Stimulated activated CD8-positive, alpha-beta memory T cell treated with anti-CD3 and anti-CD28 coated beads, Interleukin-2, amount 100 ng/mL, for 48 hours (primary cell): ENCODE measurements around the gene SORBS2.

Experiments
- DNase-seq, 2 donors: peaks; one replicate each; pipeline ENCODE4 v3.0.0-alpha.2; 2020; ENCODE audit warnings: low read depth in 2 of 2

The SORBS2 gene

DNA sequence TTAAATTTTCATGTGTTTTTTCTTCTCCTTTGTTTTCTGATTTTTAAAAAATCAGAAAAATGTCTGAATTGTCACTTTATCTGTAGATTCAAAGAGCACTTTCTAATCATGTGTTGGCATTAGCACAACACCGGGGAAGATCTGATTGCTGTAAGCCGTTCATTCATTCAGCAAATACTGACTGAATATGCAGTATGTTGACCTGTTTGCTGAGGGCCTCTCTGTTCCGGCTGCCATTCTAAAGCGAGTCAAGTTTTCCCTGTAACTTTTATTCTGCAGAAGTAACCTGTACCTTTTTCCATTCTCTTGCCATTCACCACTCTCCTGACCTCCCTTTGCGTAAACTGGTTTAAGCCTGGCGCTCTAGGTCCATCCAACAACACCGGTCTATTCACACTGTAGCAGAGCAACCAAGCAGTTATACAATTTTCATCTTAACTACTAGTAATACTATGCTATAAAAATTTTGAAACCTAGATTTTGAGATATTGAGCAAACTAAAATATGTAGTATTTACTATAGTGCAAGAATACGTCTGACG, 6.7 kb downstream of the SORBS2 start:
- no peak for DNase-seq

- no peak for DNase-seq
Measured at GRCh38 chr4:185803022-185803421, 9.0 kb downstream of the SORBS2 start.

DNA sequence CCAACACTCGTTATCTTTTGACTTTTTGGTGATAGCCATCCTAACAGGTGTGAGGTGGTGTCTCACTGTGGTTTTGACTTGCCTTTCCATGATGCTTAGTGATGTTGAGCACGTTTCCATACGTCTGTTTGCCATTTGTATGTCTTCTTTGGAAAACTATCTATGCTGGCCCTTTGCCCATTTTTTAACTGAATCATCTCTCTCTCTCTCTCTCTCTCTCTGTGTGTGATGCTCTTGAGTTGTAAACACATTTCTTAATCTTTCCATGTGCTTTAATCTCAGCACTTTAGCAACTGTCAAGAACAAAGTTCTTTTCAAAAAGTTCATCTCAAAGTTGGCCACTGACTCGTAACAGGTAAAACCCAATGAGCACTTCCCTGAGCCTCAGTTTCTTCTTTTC, 10.5 kb downstream of the SORBS2 start:
- DNase-seq, result no peak

GRCh38 chr4:185800266-185800945, 11.6 kb downstream of the SORBS2 start:
- DNase-seq, result no peak

GRCh38 chr4:185799442-185799841, 12.6 kb downstream of the SORBS2 start:
- no peak for DNase-seq

DNA sequence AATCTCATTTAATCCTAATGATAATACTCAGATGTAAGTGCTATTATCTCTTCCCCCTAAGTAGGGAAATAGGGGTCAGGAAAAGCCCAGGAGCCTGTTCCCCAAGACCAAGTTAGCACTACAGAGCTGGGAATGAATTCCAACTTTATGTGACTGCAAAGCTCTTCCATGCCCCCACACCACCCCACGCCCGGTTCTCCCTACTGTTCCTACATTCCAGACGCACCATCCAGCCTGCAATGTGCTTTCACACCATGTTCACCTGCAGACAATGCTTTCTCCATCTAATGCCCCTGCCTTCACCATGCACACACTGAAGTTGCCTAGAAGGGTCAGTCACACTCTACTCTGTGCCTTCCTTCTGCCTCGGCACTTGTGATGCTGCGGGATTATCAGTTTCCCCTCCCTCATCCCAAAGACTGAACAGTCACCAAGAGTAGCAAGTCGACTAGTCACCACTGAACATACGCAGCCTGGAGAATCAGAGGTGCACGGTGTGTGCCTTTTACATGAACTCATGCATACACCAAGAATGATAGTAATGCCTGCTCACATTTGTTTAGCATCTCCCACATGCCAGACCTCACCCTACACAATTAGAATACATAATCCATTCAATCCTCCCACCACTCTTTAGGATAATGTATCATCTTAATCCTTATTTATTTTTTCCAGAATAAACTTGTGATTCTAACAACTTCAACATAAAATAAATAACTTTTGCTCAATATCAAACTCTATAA, 14.2 kb downstream of the SORBS2 start:
- no peak for DNase-seq

GRCh38 chr4:185797018-185797417, 15.0 kb downstream of the SORBS2 start:
- no peak for DNase-seq

DNA sequence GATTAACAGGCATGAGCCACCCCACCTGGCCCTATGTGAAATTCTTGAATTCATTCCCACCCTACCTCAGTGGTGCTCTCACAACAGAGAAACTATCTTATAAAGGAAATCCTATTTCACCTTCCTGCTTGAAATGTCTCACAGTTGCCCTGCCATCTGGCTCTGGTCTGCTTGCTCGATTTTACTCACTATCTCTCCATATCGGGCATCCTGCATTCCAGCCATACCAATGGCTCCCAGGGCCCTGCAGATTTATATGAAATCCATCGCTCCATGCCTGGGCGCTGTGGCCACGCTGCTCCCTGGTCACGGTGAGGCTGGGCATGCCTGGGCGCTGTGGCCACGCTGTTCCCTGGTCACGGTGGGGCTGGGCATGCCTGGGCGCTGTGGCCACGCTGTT, 15.8 kb downstream of the SORBS2 start:
- DNase-seq, result no peak

- no peak for DNase-seq
Measured at GRCh38 chr4:185794637-185795036, 17.4 kb downstream of the SORBS2 start.

DNA sequence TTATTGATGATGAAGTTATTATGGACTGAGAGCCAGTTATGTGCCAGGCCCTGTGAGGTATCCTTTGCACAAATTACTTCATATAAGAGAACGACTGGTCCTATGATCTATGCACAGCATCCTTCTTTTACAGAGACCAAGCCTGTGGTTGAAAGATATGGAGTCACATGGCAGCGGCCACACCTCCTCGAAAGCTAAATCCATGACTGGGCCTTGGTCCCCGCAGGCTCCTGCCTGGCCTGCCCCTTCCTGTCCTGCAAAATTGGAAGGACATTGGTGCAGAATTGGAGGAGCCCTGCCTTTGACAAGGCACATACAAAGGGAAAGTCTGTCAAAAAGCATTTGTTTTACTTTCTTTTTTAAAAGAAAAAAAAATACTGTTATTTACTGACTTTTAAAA, 18.3 kb downstream of the SORBS2 start:
- no peak for DNase-seq

DNA sequence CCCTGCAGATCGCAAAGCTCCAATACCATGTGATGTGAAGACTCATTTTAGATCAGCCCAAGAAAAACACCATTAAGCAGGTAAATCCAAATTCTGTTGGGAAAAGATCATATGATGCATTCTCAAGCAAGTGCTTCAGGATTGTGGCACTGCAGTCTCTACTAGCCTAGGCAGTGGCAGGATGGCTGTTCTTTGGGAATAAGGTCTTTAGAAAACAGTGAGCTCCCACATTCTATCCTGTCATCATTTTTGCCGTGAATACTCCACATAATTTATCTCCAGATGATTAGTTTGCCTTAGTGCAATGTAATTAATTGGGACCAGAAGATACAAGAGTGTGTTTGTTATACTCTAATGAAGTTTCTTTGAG, 18.9 kb downstream of the SORBS2 start:
- DNase-seq, result no peak

- no peak for DNase-seq
Measured at GRCh38 chr4:185792384-185793115, 19.4 kb downstream of the SORBS2 start.

DNA sequence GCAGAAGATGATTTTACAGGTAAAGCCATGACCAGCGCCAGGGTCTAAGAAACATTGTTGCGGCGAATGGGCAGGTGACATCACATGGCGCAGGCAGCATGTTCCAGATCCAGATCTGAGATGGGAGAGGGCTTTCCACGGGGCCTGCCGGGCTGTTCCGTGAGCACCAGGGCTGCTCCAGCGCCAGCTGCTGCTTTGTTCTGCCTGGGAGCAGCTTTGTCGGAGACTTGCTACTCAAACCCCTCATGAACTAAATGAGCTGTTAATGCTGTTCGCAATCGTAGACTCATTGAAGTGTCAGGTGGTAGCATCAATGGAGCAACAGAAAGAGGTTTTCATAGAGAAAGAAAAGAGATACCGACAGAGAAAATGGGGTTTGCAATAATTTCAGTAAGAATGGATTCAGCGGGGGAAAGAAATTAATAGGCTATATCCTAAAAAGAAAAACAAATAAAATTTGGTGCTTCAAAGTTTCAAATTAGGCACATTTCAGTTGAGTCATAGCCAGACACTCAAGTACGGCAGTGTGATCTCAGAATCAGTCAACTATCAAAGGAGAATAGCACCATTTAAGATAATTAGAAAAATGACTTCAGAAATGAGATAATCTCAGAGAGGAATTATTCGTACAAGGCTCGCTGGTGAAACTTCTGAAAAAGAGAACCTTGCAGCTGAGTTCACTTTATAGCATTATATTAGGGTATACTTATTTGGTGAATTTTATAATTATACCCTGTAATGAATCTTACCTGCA, 23.9 kb downstream of the SORBS2 start:
- DNase-seq, result no peak

GRCh38 chr4:185786422-185786821, 25.6 kb downstream of the SORBS2 start:
- no peak for DNase-seq

GRCh38 chr4:185783574-185783973, 28.4 kb downstream of the SORBS2 start:
- no peak for DNase-seq

DNA sequence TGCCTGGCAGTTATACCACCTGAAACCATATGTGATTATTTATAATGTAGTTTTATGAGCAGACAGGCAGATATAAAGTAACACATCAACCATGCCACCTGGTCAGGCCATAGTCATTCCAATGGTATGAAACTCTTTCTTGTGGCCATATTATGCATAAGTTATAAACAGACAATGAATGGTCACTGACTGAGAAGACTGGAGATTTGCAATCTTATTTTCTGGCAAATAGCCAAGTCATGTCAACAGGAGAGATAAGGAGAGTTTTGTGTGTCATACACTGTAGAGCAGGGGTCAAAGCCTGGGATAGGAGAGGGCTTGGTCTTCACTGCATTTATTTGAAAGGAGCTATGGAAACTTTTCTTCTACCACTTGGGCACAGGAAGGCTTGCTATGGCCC, 29.5 kb downstream of the SORBS2 start:
- no peak for DNase-seq

DNA sequence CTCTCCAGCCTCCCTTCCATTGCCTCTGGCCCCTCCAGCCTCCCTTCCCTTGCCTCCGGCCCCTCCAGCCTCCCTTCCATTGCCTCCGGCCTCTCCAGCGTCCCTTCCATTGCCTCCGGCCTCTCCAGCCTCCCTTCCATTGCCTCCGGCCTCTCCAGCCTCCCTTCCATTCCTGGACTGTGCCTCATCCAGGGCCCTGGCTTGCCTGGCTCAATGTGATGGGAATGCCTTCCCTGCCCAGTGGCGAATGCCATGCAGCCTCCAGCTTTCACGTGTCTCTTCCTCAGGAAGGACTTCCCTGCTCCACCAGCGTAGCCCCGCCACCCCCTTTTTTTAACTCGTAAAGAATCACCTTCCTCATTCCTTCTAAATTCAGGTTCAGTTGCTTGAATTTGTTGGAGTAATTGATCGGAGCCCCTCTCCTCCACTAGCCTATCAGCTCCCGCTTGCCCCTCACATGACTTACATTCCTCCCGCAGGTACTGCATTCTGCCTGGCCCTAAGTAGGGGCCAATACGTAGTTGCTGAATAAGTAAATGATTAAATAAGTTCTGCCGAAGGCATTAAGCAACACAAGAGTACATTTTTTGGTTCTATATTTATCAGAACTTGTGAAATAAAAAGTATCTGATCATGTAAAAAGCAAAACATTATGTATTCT, 30.3 kb downstream of the SORBS2 start:
- DNase-seq, result no peak

DNA sequence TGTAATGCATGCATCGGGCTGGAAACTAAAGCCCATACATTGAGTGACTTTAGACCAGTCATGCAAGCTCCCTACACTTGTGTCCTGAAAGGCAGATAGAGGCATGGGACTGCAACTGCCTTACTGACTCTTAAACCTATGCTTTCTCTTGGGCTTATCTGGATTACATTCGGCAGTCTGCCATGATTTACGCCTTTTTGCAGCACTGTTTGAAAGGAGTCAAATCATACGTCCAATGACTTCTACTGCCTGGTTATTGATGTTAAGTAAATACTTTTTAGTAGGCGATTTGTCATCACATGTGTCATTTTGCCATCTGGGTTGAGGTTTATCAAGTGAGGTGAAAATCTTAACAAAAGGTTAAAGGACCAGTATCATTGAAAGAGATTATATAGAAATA, 31.5 kb downstream of the SORBS2 start:
- DNase-seq, result no peak

- no peak for DNase-seq
Measured at GRCh38 chr4:185779517-185779916, 32.5 kb downstream of the SORBS2 start.

- DNase-seq, result no peak
Measured at GRCh38 chr4:185778307-185778706, 33.7 kb downstream of the SORBS2 start.

DNA sequence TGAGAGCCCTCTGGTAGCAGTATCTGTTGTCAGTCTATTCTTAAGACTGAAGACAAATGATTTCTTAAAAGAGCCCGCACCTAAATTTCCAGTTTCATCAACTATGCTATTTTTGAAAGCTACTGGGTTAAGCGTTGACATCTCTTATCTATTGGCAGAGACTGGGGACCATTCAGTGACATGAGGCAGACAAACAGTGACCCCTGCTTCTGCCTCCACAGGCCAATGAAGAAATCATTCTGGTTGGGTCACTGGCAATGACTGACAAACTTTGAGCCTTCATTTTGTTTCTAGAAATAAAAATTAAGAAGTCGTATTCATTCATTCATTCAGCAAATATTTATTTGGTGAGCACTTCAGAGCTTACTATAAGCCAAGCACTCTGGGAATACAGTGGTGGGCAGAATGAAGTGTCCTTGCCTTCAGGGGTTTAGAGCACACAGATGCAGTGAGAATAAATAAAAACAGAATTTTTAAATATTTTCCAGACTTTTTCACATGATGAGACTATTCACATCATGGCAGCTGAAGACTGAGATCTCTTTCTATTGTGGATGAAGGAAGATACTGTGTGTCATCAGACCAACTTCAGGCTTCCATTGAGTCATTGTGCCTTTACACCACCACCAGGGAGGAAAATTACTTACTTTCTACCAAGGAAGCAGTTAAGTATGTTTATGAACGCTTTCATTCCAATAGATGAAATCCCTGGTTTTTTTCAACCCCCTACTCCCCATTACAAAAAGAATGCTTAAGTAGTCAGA, 36.0 kb downstream of the SORBS2 start:
- no peak for DNase-seq
